ENCODE results near the gene TPSAB1. TPM values are rescaled to one million over a fixed set of nuclear protein-coding genes. Genes with fewer than 3 reads are reported as not detected.
A peak's percentile ranks its signal among the peaks of the same experiment; 100 is the strongest.

Gene TPSAB1
- total and polyA plus RNA-seq, 2 donors from 2014 or later, result 1.6 to 156 TPM

DNA sequence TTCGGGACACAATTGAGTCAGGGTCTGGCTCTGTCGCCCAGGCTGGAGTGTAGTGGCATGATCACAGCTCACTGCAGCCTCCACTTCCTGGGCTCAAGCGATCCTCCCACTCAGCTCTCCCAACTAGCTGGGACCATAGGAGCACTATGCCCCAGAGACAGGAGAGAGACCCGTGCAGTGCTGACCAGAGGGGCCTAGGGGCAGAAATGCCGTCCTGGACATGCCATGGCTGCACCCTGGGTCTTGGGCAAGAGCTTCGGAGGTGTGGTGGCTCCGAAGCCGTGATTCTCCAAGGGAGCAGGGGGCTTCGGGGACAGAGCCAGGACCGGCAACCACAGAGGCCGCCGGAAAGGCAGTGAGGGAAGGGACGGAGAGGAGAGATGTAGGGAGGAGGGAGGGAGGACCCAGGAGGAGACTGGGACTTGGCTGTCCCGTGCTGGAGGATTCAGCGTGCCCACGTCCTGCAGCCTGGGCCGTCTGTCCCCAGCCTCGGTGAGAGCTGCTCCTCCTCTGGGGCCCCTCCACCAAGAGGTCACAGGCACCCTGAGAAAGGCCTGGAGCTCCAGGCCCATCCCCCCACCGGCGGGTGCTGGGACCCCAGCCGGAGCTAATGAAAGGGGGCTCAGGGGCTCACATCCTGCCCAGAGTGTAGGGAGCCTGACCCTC is 37.2 kb downstream of the TPSAB1 start:
- intact Hi-C loops (cut with DNase I), result no loop called here
- H3K27ac ChIP-seq (ENCODE audit: low read depth in 2 of 2, low read length in 2 of 2), result no peak overlapping the region
- TF ChIP-seq, protein P1, sequence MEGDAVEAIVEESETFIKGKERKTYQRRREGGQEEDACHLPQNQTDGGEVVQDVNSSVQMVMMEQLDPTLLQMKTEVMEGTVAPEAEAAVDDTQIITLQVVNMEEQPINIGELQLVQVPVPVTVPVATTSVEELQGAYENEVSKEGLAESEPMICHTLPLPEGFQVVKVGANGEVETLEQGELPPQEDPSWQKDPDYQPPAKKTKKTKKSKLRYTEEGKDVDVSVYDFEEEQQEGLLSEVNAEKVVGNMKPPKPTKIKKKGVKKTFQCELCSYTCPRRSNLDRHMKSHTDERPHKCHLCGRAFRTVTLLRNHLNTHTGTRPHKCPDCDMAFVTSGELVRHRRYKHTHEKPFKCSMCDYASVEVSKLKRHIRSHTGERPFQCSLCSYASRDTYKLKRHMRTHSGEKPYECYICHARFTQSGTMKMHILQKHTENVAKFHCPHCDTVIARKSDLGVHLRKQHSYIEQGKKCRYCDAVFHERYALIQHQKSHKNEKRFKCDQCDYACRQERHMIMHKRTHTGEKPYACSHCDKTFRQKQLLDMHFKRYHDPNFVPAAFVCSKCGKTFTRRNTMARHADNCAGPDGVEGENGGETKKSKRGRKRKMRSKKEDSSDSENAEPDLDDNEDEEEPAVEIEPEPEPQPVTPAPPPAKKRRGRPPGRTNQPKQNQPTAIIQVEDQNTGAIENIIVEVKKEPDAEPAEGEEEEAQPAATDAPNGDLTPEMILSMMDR (IDR thresholded peaks at IDR 0.05; ENCODE audit: borderline replicate concordance, extremely low read depth, insufficient read depth), result no peak
- H3K9me3 ChIP-seq (ENCODE audit: control insufficient read depth in 2 of 3, insufficient read depth in 1 of 3, low read length in 3 of 3), result no peaks in the 10 kb centered on the region
- H3K4me1 ChIP-seq (ENCODE audit: control insufficient read depth in 2 of 3, insufficient read depth in 2 of 3, low read depth in 1 of 3, low read length in 3 of 3), result no peaks in the 10 kb centered on the region
- no peaks in the 10 kb centered on the region for H3K36me3 ChIP-seq (ENCODE audit: control insufficient read depth in 2 of 3, insufficient read depth in 3 of 3, low read length in 3 of 3)
- H3K9ac ChIP-seq (ENCODE audit: low read length in 3 of 3), result no peak overlapping the region
- H3K4me3 ChIP-seq (ENCODE audit: low read length in 3 of 3), result no peak overlapping the region
- FAIRE-seq (no peak), DNase-seq (no peak)
- no peaks in the 10 kb centered on the region for H3K27me3 ChIP-seq (ENCODE audit: control insufficient read depth, insufficient read depth, low read length)

DNA sequence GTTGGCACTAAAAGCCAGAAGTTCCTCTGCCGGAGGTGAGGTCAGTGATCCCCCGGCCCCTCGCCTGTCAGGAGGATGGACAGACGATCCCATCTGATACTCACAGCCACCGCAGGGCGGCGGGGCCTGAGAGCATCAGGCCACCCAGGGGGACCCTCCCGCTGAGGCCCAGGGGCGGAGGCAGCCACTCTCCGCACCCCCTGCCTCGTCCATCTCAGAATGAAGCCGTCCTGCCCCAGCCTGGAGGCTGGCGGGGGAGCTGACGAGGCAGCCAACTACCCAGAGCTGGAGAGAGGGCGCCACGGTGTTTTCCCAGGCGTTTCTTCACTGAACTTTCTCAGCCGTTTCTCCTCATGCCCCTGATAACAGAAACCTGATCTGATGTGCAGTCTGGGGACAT is 38.0 kb downstream of the TPSAB1 start:
- H3K4me3 ChIP-seq (ENCODE audit: low read length in 3 of 3), result no peak overlapping the region
- no peaks in the 10 kb centered on the region for H3K36me3 ChIP-seq (ENCODE audit: control insufficient read depth in 2 of 3, insufficient read depth in 3 of 3, low read length in 3 of 3)
- intact Hi-C loops (cut with DNase I), result no loop called here
- no peaks in the 10 kb centered on the region for H3K27me3 ChIP-seq (ENCODE audit: control insufficient read depth, insufficient read depth, low read length)
- TF ChIP-seq, protein P1 (IDR thresholded peaks at IDR 0.05; ENCODE audit: borderline replicate concordance, extremely low read depth, insufficient read depth), result no peak
- H3K27ac ChIP-seq (ENCODE audit: low read depth in 2 of 2, low read length in 2 of 2), result no peak overlapping the region
- H3K9me3 ChIP-seq (ENCODE audit: control insufficient read depth in 2 of 3, insufficient read depth in 1 of 3, low read length in 3 of 3), result no peaks in the 10 kb centered on the region
- peak in 3 of 5 donors; percentile 60 to 75 (median 63) for DNase-seq
- no peak overlapping the region for H3K9ac ChIP-seq (ENCODE audit: low read length in 3 of 3)
- FAIRE-seq, result no peak
- no peaks in the 10 kb centered on the region for H3K4me1 ChIP-seq (ENCODE audit: control insufficient read depth in 2 of 3, insufficient read depth in 2 of 3, low read depth in 1 of 3, low read length in 3 of 3)

- H3K9ac ChIP-seq (ENCODE audit: low read length in 3 of 3), result no peak overlapping the region
- no peaks in the 10 kb centered on the region for H3K27me3 ChIP-seq (ENCODE audit: control insufficient read depth, insufficient read depth, low read length)
- H3K36me3 ChIP-seq (ENCODE audit: control insufficient read depth in 2 of 3, insufficient read depth in 3 of 3, low read length in 3 of 3), result no peaks in the 10 kb centered on the region
- no peaks in the 10 kb centered on the region for H3K4me1 ChIP-seq (ENCODE audit: control insufficient read depth in 2 of 3, insufficient read depth in 2 of 3, low read depth in 1 of 3, low read length in 3 of 3)
- H3K27ac ChIP-seq (ENCODE audit: low read depth in 2 of 2, low read length in 2 of 2), result no peak overlapping the region
- FAIRE-seq, result no peak
- no peak overlapping the region for H3K4me3 ChIP-seq (ENCODE audit: low read length in 3 of 3)
- no peak for DNase-seq
- H3K9me3 ChIP-seq (ENCODE audit: control insufficient read depth in 2 of 3, insufficient read depth in 1 of 3, low read length in 3 of 3), result no peaks in the 10 kb centered on the region
- TF ChIP-seq, protein P1 (IDR thresholded peaks at IDR 0.05; ENCODE audit: borderline replicate concordance, extremely low read depth, insufficient read depth), result no peak
- intact Hi-C loops (cut with DNase I), result no loop called here
Measured at GRCh38 chr16:1279081-1279944, 38.8 kb downstream of the TPSAB1 start.

Measured in kidney (tissue), 14 donors.